Left colon (tissue), 2 donors: ENCODE data around the gene MERTK. TPM values are rescaled to one million over a fixed set of nuclear protein-coding genes. Genes with fewer than 3 reads are reported as not detected.
"Not testable (repeated sequence)": the region's sequence is repeated elsewhere in the genome, so short reads cannot be mapped to it uniquely, and the experiment has no call there.

Experiments used
- ATAC-seq: fragments of 200-7000 bp; cut with Tn5 transposase; one replicate; pipeline ENCODE4 v1.9.1; 2020; ENCODE audit warnings: mild to moderate bottlenecking, moderate library complexity
- DNase-seq, 2 donors: peaks; one replicate each; pipeline ENCODE4 v3.0.0-alpha.2; 2020
- intact Hi-C, 2 donors: fragments of 100-400 bp; cut with DNase I in 1 of 2; cut with micrococcal nuclease in 1 of 2; formaldehyde crosslinking; loops; one replicate each; pipeline versions ENCODE4 v1.11.2 to v1.14.0; 2022; cut with DNase I, micrococcal nuclease
- long read RNA-seq: library from polyadenylated mRNA; unstranded; transcript quantifications from one replicate; pipeline ENCODE4 v2.0.0, GENCODE V29; 2021
- total RNA-seq, 2 donors: library from RNA; stranded (reverse); fragmentation: NEBNext Ultra II Directional; extraction: Animal tissue kit (Norgen Biotek cat#: 25700); gene quantifications; one replicate each; pipeline ENCODE4 v1.2.1, GENCODE V29; 2021
- donor health status: DM: no; HTN: no; CAD: no.
- donor health status: DM: yes; HTN: yes; CAD: no.

The MERTK gene
- total RNA-seq, result 1 to 10 TPM; 9.0 to 9.2 TPM
- long read RNA-seq, partial matches to known transcripts, result 1 of 5 reads
- long read RNA-seq, other reads (novel, unspliced or antisense), result 3 of 5 reads

GRCh38 chr2:111897924-111898702, at the start of gene MERTK:
MERTK (plus strand) TSS chr2:111898607; CDS start chr2:111898736, 129 bp downstream.
- DNase-seq, result peak; percentile 77 to 82
- intact Hi-C loops, result loop anchor here (5.0 kb wide), 1 partner anchor 149 kb away; no protein-coding TSS in a partner anchor
- ATAC-seq, result peak; percentile 86

- ATAC-seq, result peak; percentile 65
- peak in 1 of 2 donors; percentile 38 for DNase-seq
- intact Hi-C loops, result not testable (repeated sequence)
Observed at GRCh38 chr2:111850646-111851045, 47.8 kb upstream of the MERTK start.

DNA sequence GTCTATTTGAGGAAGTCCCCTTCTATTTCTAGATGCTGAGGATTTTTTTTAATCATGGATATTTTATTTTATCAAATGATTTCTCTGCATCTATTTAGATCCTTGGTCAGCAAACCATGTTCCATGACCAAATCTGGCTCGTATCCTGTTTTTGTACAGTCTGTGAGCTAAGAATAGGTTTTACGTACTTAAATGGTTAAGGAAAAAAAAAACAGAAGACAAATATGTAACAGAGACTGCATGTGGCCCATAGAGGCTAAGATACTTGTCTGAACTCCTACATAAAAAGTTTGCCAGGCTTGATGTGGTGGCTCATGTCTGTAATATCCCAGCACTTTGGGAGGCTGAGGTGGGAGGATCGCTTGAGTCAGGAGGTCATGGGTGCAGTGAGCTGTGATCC, 45.9 kb upstream of the MERTK start:
- intact Hi-C loops, DNase-seq, ATAC-seq: not testable (repeated sequence)

GRCh38 chr2:111860005-111860404, 38.4 kb upstream of the MERTK start:
- ATAC-seq, intact Hi-C loops, DNase-seq: not testable (repeated sequence)

DNA sequence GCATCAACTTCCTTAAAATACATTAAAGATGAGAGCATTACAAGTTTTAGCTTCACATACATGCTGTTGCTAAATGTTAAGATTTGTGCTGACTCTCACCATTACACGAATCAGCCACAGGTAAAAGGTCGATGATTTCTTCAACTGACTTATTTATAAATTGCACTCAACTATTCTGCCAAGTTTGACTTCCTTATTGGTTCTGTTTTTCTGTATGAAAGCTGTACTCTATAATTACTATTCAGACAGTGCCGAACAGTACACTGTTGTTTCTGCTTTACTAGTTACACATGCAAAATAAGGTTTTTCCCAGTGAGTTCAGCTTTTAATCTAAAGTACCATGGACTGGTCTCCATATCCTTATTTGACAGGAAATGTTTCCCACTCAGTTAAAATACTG, 33.3 kb upstream of the MERTK start:
- not testable (repeated sequence) for DNase-seq
- ATAC-seq, result peak; percentile 72

DNA sequence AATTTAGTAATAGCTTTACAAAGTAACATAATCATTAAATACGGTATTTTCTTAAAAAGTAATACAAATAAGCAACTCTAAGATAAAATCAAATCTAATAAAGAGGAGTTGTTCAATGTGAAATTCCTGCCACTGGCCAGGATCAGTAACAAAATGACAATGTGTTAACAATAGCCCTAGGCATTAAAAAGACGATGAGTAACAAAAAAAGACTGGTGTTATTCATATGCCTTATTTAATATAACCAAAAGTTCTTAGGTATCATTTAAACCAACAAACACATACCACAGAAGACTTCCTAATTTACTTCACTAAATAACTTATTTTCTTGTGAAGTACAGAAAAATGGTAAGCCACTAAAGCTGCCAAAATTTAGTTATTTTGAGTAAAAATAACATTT, 25.6 kb upstream of the MERTK start:
- ATAC-seq, intact Hi-C loops, DNase-seq: not testable (repeated sequence)

More for the DNA sequence above, 33.3 kb upstream of the MERTK start:
- intact Hi-C loops, result not testable (repeated sequence)

GRCh38 chr2:111883661-111884591, 14.5 kb upstream of the MERTK start, which contains the start of gene ANAPC1:
ANAPC1 (minus strand) TSS chr2:111884193; CDS start chr2:111880825, 3,368 bp downstream.
- intact Hi-C loops, result loop anchor here in 1 of 2 donors (10.0 kb wide), 1 partner anchor 391 kb away; the partner anchor contains the start of gene ZC3H6
- peak; percentile 92 for ATAC-seq
- peak; percentile 80 to 89 for DNase-seq

- DNase-seq, result no peak
- intact Hi-C loops, result loop anchor here in 1 of 2 donors (10.0 kb wide), 1 partner anchor 390 kb away; the partner anchor contains the start of gene ZC3H6
- peak; percentile 28 for ATAC-seq
Observed at GRCh38 chr2:111884592-111884964, 13.8 kb upstream of the MERTK start.

DNA sequence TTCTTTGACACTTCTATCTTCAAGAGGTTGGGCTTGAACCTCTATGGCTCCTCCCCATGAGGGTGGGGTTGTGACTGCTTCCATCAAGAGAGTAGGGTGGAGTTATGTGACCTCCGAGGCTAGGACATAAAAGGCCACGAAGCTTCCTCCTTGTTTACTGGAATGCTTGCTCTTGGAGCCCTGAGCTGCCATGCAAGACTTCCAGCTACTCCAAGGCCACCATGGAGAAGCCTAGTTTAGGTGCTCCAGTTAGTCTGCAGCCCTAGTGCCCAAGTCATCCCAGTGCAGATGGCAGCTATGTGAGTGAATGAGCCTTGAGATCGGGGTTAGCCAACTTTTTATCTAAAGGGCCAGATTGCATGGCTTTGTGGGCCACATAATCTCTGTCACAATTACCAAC, 2.4 kb upstream of the MERTK start:
- intact Hi-C loops, result loop anchor here (5.0 kb wide), 1 partner anchor 151 kb away; no protein-coding TSS in a partner anchor
- ATAC-seq (peak; percentile 25), DNase-seq (peak in 1 of 2 donors; percentile 47)

DNA sequence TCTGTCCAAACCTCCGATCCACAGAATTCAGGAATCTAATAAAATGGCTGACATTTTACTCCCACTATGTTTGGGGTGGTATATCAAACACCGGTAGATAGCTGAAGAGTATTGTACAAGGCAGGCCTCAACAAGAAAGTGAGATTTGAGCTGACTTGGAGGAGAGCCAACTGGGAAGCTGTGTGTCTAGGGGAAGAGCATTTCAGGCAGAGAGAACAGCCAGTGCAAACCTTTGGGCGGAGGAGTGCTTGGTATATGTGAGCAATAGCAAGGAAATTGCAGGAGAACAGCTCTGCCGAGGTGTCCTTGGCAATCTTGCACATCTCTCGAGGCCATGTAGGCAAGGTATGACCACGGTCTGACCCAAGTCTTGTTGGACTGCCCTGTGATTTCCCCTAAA, 1.8 kb upstream of the MERTK start:
- ATAC-seq, result no peak
- DNase-seq, result no peak

DNA sequence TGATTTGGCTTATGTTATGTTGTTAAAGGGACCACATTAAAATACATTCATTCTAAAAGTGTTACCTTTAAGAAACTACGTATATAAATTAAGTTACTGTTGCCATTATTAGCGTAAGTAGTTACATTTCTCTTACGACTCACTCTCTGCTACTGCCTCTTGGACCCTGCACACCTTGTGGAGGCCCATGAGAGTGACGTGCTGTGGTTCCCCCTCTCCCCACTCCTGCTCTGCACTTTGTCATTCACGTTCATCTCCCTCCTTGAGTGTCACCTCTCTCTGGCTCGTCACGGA, 830 bp upstream of the MERTK start:
- DNase-seq, result no peak
- ATAC-seq, result no peak
- intact Hi-C loops, result loop anchor here (5.0 kb wide), 1 partner anchor 150 kb away; no protein-coding TSS in a partner anchor

More for the DNA sequence above, 1.8 kb upstream of the MERTK start:
- intact Hi-C loops, result loop anchor here (5.0 kb wide), 1 partner anchor 151 kb away; no protein-coding TSS in a partner anchor

GRCh38 chr2:111898703-111899514, 502 bp downstream of the MERTK start:
- intact Hi-C loops, result loop anchor here (5.0 kb wide), 1 partner anchor 148 kb away; no protein-coding TSS in a partner anchor

GRCh38 chr2:111900859-111901258, 2.5 kb downstream of the MERTK start:
- DNase-seq (no peak), ATAC-seq (no peak)
- intact Hi-C loops, result no loop called here

More at GRCh38 chr2:111898703-111899514, 502 bp downstream of the MERTK start:
- ATAC-seq (peak; percentile 25), DNase-seq (peak in 1 of 2 donors; percentile 51)

DNA sequence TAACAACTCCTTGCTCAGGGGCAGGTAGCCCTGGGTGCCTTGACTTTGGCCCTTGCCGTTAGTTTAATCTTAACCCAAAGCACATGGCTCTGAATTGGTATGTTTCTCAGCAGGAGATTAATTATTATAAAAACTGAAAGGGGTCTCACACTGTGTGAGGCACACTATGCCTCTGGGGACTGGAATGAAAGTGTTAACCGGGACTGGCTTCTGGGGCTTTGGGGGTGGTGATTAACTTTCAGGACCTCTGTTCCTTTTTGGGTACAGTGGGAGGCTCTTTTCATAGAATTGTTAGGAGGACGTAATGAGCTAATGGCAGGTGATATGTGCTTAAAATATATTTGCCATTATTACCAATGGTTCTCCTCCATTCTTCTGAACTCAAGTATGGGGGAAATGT, 5.1 kb downstream of the MERTK start:
- intact Hi-C loops, result no loop called here
- no peak for DNase-seq
- no peak for ATAC-seq

DNA sequence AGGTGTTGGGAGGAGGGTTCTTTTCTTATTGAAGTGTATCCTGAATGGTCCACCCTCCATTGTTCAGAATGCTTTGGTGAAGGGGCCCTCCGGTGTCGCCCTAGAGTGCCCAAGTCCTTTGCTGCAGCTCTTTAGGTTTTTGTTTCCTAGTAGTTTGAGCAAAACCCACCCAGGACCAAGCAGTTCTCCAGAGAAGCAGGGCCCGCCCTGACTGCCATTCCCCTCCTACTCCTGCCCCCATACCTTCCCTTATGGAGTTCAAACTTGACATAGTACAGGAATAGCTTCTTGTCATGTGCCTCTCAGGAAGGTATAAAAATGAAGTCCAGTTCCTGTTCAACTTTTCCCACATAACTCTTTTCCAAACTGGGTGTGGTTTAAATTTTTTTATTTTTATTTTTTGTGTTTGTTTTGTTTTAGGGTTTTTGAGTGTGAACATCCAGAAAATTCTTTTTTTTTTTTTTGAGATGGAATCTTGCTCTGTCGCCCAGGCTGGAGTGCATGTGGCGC, 5.6 kb downstream of the MERTK start:
- ATAC-seq (no peak), DNase-seq (no peak)
- intact Hi-C loops, result no loop called here

GRCh38 chr2:111904726-111905474, 6.5 kb downstream of the MERTK start:
- ATAC-seq, result no peak
- DNase-seq, result no peak

DNA sequence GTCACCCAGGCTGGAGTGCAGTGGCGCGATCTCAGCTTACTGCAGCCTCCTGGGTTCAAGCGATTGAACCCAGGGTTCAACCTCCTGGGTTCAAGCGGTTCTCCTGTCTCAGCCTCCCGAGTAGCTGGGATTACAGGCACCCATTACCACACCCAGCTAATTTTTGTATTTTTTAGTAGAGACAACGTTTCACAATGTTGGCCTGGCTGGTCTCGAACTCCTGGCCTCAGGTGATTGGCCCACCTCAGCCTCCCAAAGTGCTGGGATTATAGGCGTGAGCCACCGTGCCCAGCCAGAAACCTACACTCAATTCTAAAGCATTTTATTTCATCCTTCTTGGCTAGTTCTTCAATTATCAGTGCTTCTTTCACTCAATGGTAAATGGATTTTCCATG, 7.1 kb downstream of the MERTK start:
- ATAC-seq, DNase-seq, intact Hi-C loops: not testable (repeated sequence)

More at GRCh38 chr2:111904726-111905474, 6.5 kb downstream of the MERTK start:
- intact Hi-C loops, result no loop called here
